Ovary (tissue), 3 donors: Measurements from ENCODE around the gene DIP2C.

Experiments
- EP300 ChIP-seq: sonication (generic); formaldehyde crosslinking; IDR thresholded peaks from one replicate; pipeline ENCODE4 v1.6.1; 2017; ENCODE audit warnings: antibody characterized with exemption
- POLR2A ChIP-seq: fragments of 450-650 bp; IDR thresholded peaks from one replicate; pipeline ENCODE4 v1.6.1; 2017; ENCODE audit warnings: antibody characterized with exemption, mild to moderate bottlenecking, moderate library complexity
- TF ChIP-seq, protein P1 (sequence below), 3 donors: fragments of 450-650 bp in 2 of 3; fragments of 200-600 bp in 1 of 3; IDR thresholded peaks; one replicate each; pipeline versions ENCODE4 v1.5.1 to v1.8.0; 2016 to 2022; ENCODE audit warnings: antibody characterized with exemption in 3 of 3, mild to moderate bottlenecking in 1 of 3
- donor health status: DM: no; HTN: no; CAD: no.

DNA sequence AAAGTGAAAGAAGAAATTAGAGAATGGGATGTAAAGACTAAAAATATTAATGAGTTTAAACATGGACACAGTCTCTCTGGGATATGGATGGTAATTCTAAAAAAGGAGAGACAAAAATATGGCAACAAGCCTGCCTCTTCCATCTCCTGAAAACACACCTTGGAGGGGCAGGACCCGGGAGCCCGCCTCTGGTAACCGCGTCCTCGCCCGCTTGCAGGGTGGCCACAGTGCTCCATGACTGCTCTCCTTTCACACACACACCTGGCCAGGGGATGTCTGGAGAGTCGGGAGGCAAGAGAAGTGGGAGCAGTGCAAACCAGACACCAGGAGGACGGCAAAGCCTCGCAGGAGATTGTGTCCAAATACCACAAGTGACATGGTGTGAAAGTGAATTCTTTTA, 387.9 kb downstream of the DIP2C start:
- TF ChIP-seq, protein P1, sequence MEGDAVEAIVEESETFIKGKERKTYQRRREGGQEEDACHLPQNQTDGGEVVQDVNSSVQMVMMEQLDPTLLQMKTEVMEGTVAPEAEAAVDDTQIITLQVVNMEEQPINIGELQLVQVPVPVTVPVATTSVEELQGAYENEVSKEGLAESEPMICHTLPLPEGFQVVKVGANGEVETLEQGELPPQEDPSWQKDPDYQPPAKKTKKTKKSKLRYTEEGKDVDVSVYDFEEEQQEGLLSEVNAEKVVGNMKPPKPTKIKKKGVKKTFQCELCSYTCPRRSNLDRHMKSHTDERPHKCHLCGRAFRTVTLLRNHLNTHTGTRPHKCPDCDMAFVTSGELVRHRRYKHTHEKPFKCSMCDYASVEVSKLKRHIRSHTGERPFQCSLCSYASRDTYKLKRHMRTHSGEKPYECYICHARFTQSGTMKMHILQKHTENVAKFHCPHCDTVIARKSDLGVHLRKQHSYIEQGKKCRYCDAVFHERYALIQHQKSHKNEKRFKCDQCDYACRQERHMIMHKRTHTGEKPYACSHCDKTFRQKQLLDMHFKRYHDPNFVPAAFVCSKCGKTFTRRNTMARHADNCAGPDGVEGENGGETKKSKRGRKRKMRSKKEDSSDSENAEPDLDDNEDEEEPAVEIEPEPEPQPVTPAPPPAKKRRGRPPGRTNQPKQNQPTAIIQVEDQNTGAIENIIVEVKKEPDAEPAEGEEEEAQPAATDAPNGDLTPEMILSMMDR (IDR thresholded peaks at IDR 0.05) = no peak
- TF ChIP-seq POLR2A (no peak), EP300 (no peak)
